Measurements from ENCODE around the gene ADAMTS17.

DNA sequence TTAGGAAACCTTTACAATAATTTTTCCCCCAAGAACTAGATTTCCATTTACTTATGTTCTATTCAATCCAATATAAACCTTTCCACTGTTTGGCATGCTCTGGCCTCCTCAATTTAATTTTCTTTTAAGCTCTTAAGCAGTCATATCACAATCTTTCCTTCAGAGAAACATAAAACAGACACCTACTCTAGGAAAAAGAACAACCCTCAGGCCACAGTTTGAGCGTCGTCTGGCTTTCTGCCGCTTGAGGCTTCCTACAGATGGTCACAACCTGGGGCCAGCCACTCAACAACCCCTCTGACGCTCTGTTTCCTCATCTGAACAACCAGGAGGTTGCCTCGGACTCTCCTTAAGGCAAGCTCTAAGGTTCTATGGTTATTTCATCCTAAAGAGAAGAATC, 143.3 kb downstream of the ADAMTS17 start:
- TF ChIP-seq, protein P1, sequence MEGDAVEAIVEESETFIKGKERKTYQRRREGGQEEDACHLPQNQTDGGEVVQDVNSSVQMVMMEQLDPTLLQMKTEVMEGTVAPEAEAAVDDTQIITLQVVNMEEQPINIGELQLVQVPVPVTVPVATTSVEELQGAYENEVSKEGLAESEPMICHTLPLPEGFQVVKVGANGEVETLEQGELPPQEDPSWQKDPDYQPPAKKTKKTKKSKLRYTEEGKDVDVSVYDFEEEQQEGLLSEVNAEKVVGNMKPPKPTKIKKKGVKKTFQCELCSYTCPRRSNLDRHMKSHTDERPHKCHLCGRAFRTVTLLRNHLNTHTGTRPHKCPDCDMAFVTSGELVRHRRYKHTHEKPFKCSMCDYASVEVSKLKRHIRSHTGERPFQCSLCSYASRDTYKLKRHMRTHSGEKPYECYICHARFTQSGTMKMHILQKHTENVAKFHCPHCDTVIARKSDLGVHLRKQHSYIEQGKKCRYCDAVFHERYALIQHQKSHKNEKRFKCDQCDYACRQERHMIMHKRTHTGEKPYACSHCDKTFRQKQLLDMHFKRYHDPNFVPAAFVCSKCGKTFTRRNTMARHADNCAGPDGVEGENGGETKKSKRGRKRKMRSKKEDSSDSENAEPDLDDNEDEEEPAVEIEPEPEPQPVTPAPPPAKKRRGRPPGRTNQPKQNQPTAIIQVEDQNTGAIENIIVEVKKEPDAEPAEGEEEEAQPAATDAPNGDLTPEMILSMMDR (IDR thresholded peaks at IDR 0.05), result no peak
- TF ChIP-seq POLR2A (IDR thresholded peaks at IDR 0.05), result no peak
